ENCODE measurements around the gene ARFIP1. TPM values are rescaled to one million over a fixed set of nuclear protein-coding genes. Genes with fewer than 3 reads are reported as not detected.
A peak's percentile ranks its signal among the peaks of the same experiment; 100 is the strongest.

ARFIP1 gene
- total RNA-seq, 1 donor from 2014 or later: 41.6 TPM

DNA sequence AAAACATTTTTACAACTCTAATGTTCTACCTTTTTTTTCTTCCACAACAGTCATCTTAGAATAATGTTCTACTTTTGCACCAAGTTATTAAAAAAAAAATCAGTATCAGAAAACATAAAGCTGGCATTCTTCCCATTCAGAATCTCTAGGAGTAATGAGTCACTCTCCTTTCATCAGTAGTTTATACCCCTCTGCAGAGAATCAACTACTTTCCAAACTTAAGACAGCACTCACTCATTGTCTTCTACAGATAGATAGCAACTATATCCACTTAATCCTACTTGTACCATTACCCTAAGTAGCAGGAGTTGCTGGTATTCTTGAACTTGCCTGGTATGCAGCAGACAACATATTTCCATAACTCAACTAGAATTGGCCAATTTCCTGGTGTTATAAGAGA lies 3.4 kb upstream of the ARFIP1 start:
- no peak overlapping the region for H3K4me3 Mint-ChIP-seq (ENCODE audit: unreplicated experiment)
- H3K27ac Mint-ChIP-seq (ENCODE audit: unreplicated experiment): no peak overlapping the region
- TF ChIP-seq, protein P1, sequence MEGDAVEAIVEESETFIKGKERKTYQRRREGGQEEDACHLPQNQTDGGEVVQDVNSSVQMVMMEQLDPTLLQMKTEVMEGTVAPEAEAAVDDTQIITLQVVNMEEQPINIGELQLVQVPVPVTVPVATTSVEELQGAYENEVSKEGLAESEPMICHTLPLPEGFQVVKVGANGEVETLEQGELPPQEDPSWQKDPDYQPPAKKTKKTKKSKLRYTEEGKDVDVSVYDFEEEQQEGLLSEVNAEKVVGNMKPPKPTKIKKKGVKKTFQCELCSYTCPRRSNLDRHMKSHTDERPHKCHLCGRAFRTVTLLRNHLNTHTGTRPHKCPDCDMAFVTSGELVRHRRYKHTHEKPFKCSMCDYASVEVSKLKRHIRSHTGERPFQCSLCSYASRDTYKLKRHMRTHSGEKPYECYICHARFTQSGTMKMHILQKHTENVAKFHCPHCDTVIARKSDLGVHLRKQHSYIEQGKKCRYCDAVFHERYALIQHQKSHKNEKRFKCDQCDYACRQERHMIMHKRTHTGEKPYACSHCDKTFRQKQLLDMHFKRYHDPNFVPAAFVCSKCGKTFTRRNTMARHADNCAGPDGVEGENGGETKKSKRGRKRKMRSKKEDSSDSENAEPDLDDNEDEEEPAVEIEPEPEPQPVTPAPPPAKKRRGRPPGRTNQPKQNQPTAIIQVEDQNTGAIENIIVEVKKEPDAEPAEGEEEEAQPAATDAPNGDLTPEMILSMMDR (IDR thresholded peaks at IDR 0.05; ENCODE audit: unreplicated experiment): no peak
- H3K4me1 Mint-ChIP-seq (ENCODE audit: unreplicated experiment): peaks cover 22% of the 10 kb centered on the region
- DNase-seq (ENCODE audit: low spot score): no peak
- H3K27me3 Mint-ChIP-seq (ENCODE audit: unreplicated experiment): peaks cover 16% of the 10 kb centered on the region
- no peaks in the 10 kb centered on the region for H3K9me3 Mint-ChIP-seq (ENCODE audit: unreplicated experiment)
- peaks cover 5% of the 10 kb centered on the region for H3K36me3 Mint-ChIP-seq (ENCODE audit: low read depth, unreplicated experiment)

- Mint-ChIP-seq H3K4me1 (ENCODE audit: unreplicated experiment) (peaks cover 32% of the 10 kb centered on the region), H3K9me3 (ENCODE audit: unreplicated experiment) (no peaks in the 10 kb centered on the region), H3K36me3 (ENCODE audit: low read depth, unreplicated experiment) (peaks cover 5% of the 10 kb centered on the region), H3K4me3 (ENCODE audit: unreplicated experiment) (no peak overlapping the region), H3K27ac (ENCODE audit: unreplicated experiment) (no peak overlapping the region), H3K27me3 (ENCODE audit: unreplicated experiment) (peaks cover 19% of the 10 kb centered on the region)
- no peak for DNase-seq (ENCODE audit: low spot score)
- TF ChIP-seq, protein P1 (IDR thresholded peaks at IDR 0.05; ENCODE audit: unreplicated experiment): no peak
Observed at GRCh38 chr4:152777488-152777887, 2.3 kb upstream of the ARFIP1 start.

GRCh38 chr4:152778656-152779512 lies 870 bp upstream of the ARFIP1 start:
- H3K36me3 Mint-ChIP-seq (ENCODE audit: low read depth, unreplicated experiment): peaks cover 5% of the 10 kb centered on the region
- H3K27me3 Mint-ChIP-seq (ENCODE audit: unreplicated experiment): peaks cover 19% of the 10 kb centered on the region
- H3K9me3 Mint-ChIP-seq (ENCODE audit: unreplicated experiment): no peaks in the 10 kb centered on the region
- peak overlapping the region; percentile 93 for H3K4me3 Mint-ChIP-seq (ENCODE audit: unreplicated experiment)
- H3K27ac Mint-ChIP-seq (ENCODE audit: unreplicated experiment): peak overlapping the region; percentile 96
- peak; percentile 28 for DNase-seq (ENCODE audit: low spot score)
- TF ChIP-seq, protein P1 (IDR thresholded peaks at IDR 0.05; ENCODE audit: unreplicated experiment): no peak
- peaks cover 43% of the 10 kb centered on the region for H3K4me1 Mint-ChIP-seq (ENCODE audit: unreplicated experiment)

GRCh38 chr4:152780267-152780778 lies 569 bp downstream of the ARFIP1 start:
- Mint-ChIP-seq H3K9me3 (ENCODE audit: unreplicated experiment) (no peaks in the 10 kb centered on the region), H3K4me1 (ENCODE audit: unreplicated experiment) (peaks cover 48% of the 10 kb centered on the region), H3K27ac (ENCODE audit: unreplicated experiment) (peak overlapping the region; percentile 96)

More at GRCh38 chr4:152780267-152780778, 569 bp downstream of the ARFIP1 start:
- peak; percentile 36 for DNase-seq (ENCODE audit: low spot score)
- TF ChIP-seq, protein P1 (IDR thresholded peaks at IDR 0.05; ENCODE audit: unreplicated experiment): no peak
- Mint-ChIP-seq H3K36me3 (ENCODE audit: low read depth, unreplicated experiment) (peaks cover 5% of the 10 kb centered on the region), H3K27me3 (ENCODE audit: unreplicated experiment) (peaks cover 19% of the 10 kb centered on the region), H3K4me3 (ENCODE audit: unreplicated experiment) (peak overlapping the region; percentile 93)
